CD4-positive, alpha-beta T cell treated with Interleukin-6 at 100 ng/mL for 8 hours (primary cell): Measurements from ENCODE around the gene TEAD1.

Experiments
- DNase-seq: peaks from one replicate; pipeline ENCODE4 v3.0.0-alpha.2; 2020; ENCODE audit warnings: mixed read lengths, low spot score

The TEAD1 gene

GRCh38 chr11:12900496-12900895, 226.3 kb downstream of the TEAD1 start:
- DNase-seq: no peak

- no peak for DNase-seq
Observed at GRCh38 chr11:12901272-12901671, 227.1 kb downstream of the TEAD1 start.

GRCh38 chr11:12901874-12902481, 227.8 kb downstream of the TEAD1 start:
- no peak for DNase-seq

GRCh38 chr11:12902791-12903486, 228.7 kb downstream of the TEAD1 start:
- DNase-seq: no peak

- DNase-seq: no peak
Observed at GRCh38 chr11:12905435-12905834, 231.2 kb downstream of the TEAD1 start.

- no peak for DNase-seq
Observed at GRCh38 chr11:12906501-12906900, 232.3 kb downstream of the TEAD1 start.

GRCh38 chr11:12909879-12910278, 235.7 kb downstream of the TEAD1 start:
- DNase-seq: no peak

- DNase-seq: no peak
Observed at GRCh38 chr11:12914400-12914912, 240.2 kb downstream of the TEAD1 start.

- no peak for DNase-seq
Observed at GRCh38 chr11:12915093-12915492, 240.9 kb downstream of the TEAD1 start.

GRCh38 chr11:12917822-12918221, 243.6 kb downstream of the TEAD1 start:
- DNase-seq: no peak

GRCh38 chr11:12918667-12919066, 244.4 kb downstream of the TEAD1 start:
- DNase-seq: no peak

- no peak for DNase-seq
Observed at GRCh38 chr11:12922418-12922817, 248.2 kb downstream of the TEAD1 start.

- no peak for DNase-seq
Observed at GRCh38 chr11:12922980-12923507, 248.8 kb downstream of the TEAD1 start.

GRCh38 chr11:12924650-12925049, 250.4 kb downstream of the TEAD1 start:
- no peak for DNase-seq

- DNase-seq: no peak
Observed at GRCh38 chr11:12925520-12925919, 251.3 kb downstream of the TEAD1 start.

GRCh38 chr11:12927221-12927620, 253.0 kb downstream of the TEAD1 start:
- DNase-seq: no peak

- DNase-seq: no peak
Observed at GRCh38 chr11:12927886-12928285, 253.7 kb downstream of the TEAD1 start.

- no peak for DNase-seq
Observed at GRCh38 chr11:12930850-12931249, 256.6 kb downstream of the TEAD1 start.

GRCh38 chr11:12932485-12932884, 258.3 kb downstream of the TEAD1 start:
- DNase-seq: no peak

GRCh38 chr11:12936200-12936599, 262.0 kb downstream of the TEAD1 start:
- no peak for DNase-seq

GRCh38 chr11:12938590-12939247, 264.5 kb downstream of the TEAD1 start:
- no peak for DNase-seq

GRCh38 chr11:12941671-12942070, 267.4 kb downstream of the TEAD1 start:
- DNase-seq: no peak

- no peak for DNase-seq
Observed at GRCh38 chr11:12942157-12942556, 267.9 kb downstream of the TEAD1 start.
